ENCODE results near the gene KIT.

DNA sequence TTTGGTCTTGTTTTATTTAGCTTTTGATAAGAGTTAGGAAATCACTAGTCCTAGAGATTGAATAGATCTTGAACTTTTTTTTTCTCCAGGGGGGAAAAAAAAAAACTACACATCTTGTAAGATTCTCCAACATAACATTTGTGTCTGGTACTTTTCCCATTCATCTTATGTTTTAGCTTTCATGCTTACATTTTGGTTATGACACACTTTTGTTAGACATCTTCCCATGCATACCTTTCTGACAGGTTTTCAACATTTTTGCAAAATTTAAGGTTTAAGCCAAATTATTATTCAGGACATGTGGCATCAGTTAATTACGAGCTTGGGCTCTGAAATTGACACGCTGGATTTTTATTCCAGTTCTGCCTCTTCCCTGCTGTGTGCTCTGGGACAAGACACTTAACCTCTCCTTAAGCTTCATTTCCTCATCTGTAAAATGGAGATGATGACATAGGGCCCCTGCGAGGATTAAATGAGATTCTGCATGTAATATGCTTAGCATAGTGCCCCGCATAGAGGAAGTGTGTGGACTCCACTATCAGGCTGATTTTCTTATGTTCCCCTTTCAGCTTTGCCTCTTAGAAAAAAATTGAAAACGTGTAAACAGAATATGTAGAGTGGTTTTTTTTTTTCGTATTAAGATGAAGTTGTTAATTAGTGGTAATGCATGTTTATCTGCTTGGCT, 5.3 kb downstream of the KIT start:
- TF ChIP-seq, protein P1, sequence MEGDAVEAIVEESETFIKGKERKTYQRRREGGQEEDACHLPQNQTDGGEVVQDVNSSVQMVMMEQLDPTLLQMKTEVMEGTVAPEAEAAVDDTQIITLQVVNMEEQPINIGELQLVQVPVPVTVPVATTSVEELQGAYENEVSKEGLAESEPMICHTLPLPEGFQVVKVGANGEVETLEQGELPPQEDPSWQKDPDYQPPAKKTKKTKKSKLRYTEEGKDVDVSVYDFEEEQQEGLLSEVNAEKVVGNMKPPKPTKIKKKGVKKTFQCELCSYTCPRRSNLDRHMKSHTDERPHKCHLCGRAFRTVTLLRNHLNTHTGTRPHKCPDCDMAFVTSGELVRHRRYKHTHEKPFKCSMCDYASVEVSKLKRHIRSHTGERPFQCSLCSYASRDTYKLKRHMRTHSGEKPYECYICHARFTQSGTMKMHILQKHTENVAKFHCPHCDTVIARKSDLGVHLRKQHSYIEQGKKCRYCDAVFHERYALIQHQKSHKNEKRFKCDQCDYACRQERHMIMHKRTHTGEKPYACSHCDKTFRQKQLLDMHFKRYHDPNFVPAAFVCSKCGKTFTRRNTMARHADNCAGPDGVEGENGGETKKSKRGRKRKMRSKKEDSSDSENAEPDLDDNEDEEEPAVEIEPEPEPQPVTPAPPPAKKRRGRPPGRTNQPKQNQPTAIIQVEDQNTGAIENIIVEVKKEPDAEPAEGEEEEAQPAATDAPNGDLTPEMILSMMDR (conservative IDR thresholded peaks at IDR 0.05; ENCODE audit: low read depth, low read length) = no peak
- TF ChIP-seq, protein P2, sequence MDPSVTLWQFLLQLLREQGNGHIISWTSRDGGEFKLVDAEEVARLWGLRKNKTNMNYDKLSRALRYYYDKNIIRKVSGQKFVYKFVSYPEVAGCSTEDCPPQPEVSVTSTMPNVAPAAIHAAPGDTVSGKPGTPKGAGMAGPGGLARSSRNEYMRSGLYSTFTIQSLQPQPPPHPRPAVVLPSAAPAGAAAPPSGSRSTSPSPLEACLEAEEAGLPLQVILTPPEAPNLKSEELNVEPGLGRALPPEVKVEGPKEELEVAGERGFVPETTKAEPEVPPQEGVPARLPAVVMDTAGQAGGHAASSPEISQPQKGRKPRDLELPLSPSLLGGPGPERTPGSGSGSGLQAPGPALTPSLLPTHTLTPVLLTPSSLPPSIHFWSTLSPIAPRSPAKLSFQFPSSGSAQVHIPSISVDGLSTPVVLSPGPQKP (IDR thresholded peaks at IDR 0.05; ENCODE audit: borderline replicate concordance, low read depth, low read length) = no peak
- TF ChIP-seq POLR2A (IDR thresholded peaks at IDR 0.05; ENCODE audit: low read depth, low read length) = no peak
- no peak for TF ChIP-seq MAFK (IDR thresholded peaks at IDR 0.05; ENCODE audit: low read depth, low read length)
- TF ChIP-seq MAZ (IDR thresholded peaks at IDR 0.05; ENCODE audit: borderline replicate concordance, low read depth, low read length) = no peak
- no peak for TF ChIP-seq RCOR1 (IDR thresholded peaks at IDR 0.05; ENCODE audit: insufficient replicate concordance, low read length)
- TF ChIP-seq SMC3 (IDR thresholded peaks at IDR 0.05; ENCODE audit: low read depth, low read length) = no peak
- TF ChIP-seq, protein P3, sequence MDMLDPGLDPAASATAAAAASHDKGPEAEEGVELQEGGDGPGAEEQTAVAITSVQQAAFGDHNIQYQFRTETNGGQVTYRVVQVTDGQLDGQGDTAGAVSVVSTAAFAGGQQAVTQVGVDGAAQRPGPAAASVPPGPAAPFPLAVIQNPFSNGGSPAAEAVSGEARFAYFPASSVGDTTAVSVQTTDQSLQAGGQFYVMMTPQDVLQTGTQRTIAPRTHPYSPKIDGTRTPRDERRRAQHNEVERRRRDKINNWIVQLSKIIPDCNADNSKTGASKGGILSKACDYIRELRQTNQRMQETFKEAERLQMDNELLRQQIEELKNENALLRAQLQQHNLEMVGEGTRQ (IDR thresholded peaks at IDR 0.05; ENCODE audit: low read depth, low read length) = no peak
- no peak for TF ChIP-seq BHLHE40 (IDR thresholded peaks at IDR 0.05; ENCODE audit: low read depth, low read length)
- no peak for TF ChIP-seq RAD21 (IDR thresholded peaks at IDR 0.05; ENCODE audit: low read length)

Measured in IMR-90 (cell line).